ENCODE results near the gene EIF3L. TPM values are rescaled to one million over a fixed set of nuclear protein-coding genes. Genes with fewer than 3 reads are reported as not detected.

EIF3L gene
- total RNA-seq, 1 experiment from 2014 or later = 219 TPM

DNA sequence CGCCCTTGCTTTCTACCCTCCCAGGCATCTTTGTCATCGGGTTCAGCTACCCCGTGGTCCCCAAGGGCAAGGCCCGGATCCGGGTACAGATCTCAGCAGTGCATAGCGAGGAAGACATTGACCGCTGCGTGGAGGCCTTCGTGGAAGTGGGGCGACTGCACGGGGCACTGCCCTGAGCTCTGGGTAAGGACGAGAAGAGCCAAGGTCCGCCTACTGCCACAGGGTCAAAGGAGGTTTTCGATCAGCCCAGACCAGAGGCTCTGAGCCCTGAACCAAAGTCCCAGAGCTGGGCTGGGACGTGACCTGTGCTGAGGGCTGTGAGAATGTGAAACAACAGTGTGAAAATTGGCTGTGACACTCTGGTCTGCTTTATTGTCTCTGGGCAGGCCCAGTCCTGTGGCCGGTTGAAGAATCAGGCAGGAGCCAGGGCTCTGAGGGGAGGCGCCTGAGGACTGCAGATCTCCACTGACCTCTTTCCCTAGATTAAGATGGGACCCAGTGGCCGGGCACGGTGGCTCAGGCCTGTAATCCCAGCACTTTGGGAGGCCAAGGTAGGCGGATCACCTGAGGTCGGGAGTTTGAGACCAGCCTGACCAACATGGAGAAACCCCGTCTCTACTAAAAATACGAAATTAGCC, 32.6 kb upstream of the EIF3L start:
- DNase-seq (ENCODE audit: low spot score) = no peak

- peak; percentile 84 for DNase-seq (ENCODE audit: low spot score)
Observed at GRCh38 chr22:37817705-37818408, 31.4 kb upstream of the EIF3L start.

- DNase-seq (ENCODE audit: low spot score) = peak; percentile 53
Observed at GRCh38 chr22:37818409-37819104, 30.7 kb upstream of the EIF3L start.

DNA sequence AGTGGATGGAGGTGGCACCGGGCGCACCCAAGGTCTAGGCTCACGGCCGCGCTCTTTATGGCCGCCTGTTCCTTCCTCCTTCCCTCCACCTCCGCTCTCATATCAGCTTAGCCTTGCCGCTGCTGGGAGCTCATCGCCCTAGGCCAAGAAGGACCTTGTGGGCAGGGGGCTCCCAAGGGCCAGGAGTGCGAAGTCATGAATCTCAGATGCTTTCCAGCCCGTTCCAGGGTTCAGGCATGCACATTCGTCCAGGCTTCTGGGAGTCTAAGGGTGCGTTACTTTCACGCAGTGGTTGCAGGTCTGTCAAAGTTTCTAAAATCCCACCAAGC, 30.1 kb upstream of the EIF3L start:
- no peak for DNase-seq (ENCODE audit: low spot score)

- no peak for DNase-seq (ENCODE audit: low spot score)
Observed at GRCh38 chr22:37820350-37820749, 28.9 kb upstream of the EIF3L start.

DNA sequence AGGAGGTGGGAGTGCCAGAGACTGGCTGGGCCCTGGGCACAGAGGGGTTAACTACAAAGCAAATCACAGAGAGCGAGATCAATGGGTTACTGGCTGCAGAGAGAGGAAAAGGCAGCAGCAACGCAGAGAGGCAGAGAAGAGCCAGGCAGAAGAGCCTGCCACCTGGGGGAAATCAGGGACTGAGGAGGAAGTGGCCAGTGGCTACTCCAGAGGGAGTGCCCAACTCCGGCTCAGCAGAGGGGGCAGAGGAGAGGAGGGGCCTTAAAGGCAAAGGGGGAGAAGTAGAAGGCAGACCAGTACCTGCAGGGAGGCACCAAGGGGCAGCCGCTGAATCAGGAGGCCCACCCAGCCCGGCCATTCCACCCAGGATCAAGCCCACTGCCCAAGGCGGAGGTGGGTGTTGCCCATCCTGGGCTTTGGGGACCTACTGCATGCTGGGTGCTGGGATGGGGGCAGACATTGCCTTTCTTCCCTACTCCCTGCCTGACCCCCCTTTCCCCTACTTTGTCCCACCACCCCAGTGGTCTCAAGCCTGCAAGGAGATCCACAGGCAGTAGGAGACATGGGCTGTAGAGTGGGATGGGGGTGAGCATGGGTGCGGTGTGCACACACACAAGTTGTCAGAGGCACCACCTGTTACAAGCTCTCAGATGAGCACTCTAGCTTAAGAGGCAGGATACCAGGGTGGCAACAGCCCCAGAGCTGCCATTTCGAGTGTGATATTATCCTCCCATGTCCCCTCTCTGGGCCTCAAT, 27.0 kb upstream of the EIF3L start:
- no peak for DNase-seq (ENCODE audit: low spot score)

DNA sequence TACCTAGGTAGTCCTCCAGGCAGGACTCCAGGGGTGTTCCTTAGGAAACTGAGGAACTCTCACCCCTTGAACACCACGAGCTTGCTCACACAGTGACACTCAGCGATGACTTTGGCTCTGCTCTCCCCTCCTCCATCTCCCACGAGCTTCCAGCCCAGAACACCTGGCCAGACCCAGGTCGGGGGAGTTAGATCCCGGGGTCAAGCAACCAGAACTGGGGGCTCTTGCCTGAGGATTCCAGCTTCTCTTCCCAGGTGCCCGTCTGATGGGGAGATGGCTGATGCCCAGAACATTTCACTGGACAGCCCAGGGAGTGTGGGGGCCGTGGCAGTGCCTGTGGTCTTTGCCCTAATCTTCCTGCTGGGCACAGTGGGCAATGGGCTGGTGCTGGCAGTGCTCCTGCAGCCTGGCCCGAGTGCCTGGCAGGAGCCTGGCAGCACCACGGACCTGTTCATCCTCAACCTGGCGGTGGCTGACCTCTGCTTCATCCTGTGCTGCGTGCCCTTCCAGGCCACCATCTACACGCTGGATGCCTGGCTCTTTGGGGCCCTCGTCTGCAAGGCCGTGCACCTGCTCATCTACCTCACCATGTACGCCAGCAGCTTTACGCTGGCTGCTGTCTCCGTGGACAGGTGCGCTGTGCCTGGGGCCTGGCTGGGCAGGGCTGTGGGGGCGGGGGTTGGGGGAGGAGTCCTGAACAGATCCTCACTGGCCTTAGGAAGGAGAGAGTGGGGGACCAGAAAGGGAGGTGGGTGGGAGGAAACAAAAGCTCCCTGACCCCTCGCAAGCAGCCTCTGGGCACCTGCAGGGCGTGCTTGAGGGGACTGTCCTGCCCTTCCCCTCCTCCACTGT, 25.9 kb upstream of the EIF3L start, which contains the start of gene GALR3:
GALR3 (plus strand) TSS at position 249 of the 852 bp plus-strand sequence; CDS start at position 274, 25 bp downstream.
- DNase-seq (ENCODE audit: low spot score) = no peak

DNA sequence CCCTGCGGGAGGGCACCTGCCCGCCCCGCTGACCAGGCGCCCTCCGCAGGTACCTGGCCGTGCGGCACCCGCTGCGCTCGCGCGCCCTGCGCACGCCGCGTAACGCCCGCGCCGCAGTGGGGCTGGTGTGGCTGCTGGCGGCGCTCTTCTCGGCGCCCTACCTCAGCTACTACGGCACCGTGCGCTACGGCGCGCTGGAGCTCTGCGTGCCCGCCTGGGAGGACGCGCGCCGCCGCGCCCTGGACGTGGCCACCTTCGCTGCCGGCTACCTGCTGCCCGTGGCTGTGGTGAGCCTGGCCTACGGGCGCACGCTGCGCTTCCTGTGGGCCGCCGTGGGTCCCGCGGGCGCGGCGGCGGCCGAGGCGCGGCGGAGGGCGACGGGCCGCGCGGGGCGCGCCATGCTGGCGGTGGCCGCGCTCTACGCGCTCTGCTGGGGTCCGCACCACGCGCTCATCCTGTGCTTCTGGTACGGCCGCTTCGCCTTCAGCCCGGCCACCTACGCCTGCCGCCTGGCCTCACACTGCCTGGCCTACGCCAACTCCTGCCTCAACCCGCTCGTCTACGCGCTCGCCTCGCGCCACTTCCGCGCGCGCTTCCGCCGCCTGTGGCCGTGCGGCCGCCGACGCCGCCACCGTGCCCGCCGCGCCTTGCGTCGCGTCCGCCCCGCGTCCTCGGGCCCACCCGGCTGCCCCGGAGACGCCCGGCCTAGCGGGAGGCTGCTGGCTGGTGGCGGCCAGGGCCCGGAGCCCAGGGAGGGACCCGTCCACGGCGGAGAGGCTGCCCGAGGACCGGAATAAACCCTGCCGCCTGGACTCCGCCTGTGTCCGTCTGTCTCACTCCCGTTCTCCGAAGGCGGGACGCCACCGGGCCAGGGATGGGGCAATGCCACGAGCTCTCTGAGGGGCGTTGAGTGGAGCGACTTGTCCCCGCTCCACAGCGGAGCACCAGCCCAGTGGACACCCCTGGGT, 24.3 kb upstream of the EIF3L start:
- DNase-seq (ENCODE audit: low spot score) = no peak

DNA sequence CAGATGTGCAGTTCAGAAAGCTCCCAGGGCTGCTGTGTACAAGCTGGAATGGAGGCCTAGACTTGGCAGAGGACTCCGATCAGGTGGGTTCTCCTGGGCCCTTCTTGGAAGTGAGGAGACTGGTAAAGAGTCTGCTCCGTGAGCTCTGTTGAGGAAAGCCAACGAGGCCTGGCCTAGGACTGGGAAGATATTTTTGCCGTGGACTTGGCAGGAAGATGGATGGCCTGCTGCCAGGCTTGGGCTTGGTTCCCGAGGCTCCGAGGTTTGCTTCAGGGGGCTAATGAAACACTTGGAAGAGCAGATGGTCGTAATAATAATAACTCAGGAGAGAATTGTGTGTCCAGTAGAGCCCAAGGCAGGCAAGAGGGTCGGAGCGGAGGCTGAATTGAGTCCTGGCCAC, 22.2 kb upstream of the EIF3L start:
- no peak for DNase-seq (ENCODE audit: low spot score)

DNA sequence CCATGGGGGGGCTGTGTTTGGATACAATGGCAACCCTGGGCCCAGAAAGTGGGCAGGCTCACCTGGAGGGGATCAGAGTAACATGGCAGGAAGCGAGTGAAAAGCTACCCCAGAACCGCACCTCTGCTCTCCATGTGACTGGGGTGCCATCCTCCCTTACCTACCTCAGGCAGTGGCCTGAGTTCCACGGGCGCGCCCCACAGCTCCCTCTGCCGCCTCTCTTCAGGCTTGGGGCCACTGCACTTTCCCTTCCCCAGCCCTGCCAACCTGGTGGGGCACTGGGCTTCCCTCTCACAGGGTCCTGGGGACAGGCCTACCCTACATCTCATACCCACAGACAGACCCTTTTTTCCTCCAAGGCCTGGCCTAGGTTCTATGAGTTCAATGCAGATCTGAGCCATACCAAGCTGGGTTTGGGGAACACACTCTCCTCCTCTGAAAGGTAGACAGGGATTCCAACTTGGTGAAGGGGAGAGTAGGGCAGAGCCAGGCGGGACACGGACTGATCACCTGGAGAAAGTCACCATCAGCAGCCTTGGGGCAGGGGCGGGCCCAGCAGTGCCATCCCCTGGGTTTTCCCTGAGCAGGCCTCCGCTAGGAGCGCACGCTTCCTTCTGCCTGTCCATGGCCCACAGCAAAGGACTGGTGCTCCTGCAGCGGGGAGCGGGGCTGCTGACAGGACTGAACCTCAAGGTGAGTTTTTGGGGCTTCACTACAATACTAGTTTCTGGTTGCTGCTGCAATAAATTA, 19.0 kb upstream of the EIF3L start:
- DNase-seq (ENCODE audit: low spot score) = no peak

- DNase-seq (ENCODE audit: low spot score) = no peak
Observed at GRCh38 chr22:37831472-37831871, 17.7 kb upstream of the EIF3L start.

GRCh38 chr22:37832022-37832857, 17.0 kb upstream of the EIF3L start:
- no peak for DNase-seq (ENCODE audit: low spot score)

DNA sequence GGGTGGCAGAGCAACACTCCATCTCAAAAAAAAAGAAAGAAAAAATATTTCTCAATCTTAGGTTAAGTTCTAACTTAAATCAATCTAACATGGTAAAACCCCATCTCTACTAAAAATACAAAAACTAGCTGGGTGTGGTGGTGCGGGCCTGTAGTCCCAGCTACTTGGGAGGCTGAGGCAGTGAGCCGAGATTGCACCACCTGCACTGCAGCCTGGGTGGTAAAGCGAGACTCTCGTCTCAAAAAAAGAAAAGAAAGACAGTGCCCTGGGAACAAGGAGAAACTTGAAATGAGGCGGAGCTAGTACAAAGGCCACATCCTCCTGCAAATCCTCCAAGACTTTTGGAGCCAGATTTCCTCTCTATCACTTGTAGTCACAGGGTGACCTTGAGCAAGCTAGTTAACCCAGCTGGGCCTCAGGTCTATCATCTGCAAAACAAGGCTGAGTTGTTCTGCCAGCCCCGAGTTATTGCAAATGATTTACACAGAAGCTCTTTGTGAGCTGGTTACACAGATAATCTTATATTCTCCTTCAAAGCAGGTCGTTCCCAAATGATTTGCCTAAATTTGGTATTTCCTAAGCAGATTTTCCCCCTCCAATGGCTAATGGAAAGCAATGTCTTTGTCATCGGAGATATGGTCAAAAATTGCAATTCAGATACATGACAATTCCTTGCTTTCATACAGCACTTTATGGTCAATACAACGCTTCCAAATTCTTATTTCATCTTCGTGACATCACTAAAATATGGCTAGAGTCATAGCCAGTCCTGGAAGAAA, 7.0 kb upstream of the EIF3L start:
- DNase-seq (ENCODE audit: low spot score) = no peak

GRCh38 chr22:37843741-37844089, 5.5 kb upstream of the EIF3L start:
- peak; percentile 15 for DNase-seq (ENCODE audit: low spot score)

- no peak for DNase-seq (ENCODE audit: low spot score)
Observed at GRCh38 chr22:37844904-37845329, 4.3 kb upstream of the EIF3L start.

DNA sequence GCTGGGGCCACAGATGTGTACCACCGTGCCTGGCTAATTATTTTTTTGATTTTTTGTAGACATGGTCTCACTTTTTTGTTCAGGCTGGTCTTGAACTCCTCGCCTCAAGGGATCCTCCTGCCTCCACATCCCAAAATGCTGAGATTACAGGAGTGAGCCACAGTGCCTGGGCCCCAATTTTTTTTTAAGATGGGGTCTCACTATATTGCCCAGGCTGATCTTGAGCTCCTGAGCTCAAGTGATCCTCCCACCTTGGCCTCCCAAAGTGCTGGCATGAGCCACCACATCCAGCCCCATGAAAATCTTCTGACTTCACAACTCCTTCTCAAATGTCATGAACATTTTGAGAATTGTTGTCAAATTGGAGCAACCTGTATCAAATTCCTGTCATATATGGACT, 2.8 kb upstream of the EIF3L start:
- no peak for DNase-seq (ENCODE audit: low spot score)

DNA sequence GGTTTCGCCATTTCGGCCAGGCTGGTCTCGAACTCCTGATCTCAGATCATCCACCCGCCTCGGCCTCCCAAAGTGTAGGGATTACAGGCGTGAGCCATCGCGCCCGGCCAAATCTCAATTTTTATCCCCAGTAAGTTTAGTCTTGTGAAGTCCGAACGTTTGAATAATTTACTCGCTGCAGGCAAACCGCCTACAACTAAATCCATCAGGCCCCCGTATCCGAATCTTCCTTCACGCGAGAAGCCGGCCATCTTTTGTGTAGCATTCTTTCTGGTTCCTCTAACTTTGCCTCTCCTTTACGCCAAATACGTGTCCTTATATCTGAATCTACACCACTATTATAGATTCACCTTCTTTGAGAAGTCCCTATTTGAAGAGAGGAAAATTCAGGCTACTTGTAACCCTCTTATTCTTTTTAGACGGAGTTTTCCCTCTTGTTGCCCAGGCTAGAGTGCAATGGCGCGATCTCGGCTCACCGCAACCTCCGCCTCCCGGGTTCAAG, 581 bp upstream of the EIF3L start:
- DNase-seq (ENCODE audit: low spot score) = no peak
